Measurements from ENCODE around the gene FGF19. TPM values are rescaled to one million over a fixed set of nuclear protein-coding genes. Genes with fewer than 3 reads are reported as not detected.

The FGF19 gene
- total and polyA plus RNA-seq, 2 donors from 2014 or later = not detected

DNA sequence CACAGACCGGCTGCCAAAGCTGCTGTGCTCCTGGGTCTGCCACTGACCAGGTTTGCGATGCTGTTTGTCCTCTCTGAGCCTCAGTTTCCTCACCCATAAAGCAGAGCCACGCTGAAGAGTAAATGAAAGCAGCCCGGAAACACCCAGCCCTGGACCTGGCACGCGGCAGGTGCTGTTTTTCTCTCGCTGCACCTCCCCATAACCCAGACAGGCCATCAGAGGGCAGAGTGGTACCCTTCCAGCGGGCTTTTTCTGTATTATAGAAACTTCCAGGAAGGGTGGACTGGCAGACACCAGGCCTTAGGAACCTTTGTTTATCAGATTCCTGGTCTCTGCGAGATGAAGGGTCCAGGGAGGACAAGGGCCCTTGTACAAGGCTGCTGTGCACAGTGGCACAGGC, 17.9 kb upstream of the FGF19 start:
- Histone ChIP-seq H3K27ac (ENCODE audit: low read depth in 2 of 2, low read length in 2 of 2) (no peak overlapping the region), H3K27me3 (ENCODE audit: control insufficient read depth, insufficient read depth, low read length) (no peaks in the 10 kb centered on the region), H3K9me3 (ENCODE audit: control insufficient read depth in 2 of 3, insufficient read depth in 1 of 3, low read length in 3 of 3) (no peaks in the 10 kb centered on the region), H3K36me3 (ENCODE audit: control insufficient read depth in 2 of 3, insufficient read depth in 3 of 3, low read length in 3 of 3) (no peaks in the 10 kb centered on the region), H3K9ac (ENCODE audit: low read length in 3 of 3) (no peak overlapping the region), H3K4me3 (ENCODE audit: low read length in 3 of 3) (no peak overlapping the region), H3K4me1 (ENCODE audit: control insufficient read depth in 2 of 3, insufficient read depth in 2 of 3, low read depth in 1 of 3, low read length in 3 of 3) (no peaks in the 10 kb centered on the region)
- FAIRE-seq = no peak
- TF ChIP-seq, protein P1, sequence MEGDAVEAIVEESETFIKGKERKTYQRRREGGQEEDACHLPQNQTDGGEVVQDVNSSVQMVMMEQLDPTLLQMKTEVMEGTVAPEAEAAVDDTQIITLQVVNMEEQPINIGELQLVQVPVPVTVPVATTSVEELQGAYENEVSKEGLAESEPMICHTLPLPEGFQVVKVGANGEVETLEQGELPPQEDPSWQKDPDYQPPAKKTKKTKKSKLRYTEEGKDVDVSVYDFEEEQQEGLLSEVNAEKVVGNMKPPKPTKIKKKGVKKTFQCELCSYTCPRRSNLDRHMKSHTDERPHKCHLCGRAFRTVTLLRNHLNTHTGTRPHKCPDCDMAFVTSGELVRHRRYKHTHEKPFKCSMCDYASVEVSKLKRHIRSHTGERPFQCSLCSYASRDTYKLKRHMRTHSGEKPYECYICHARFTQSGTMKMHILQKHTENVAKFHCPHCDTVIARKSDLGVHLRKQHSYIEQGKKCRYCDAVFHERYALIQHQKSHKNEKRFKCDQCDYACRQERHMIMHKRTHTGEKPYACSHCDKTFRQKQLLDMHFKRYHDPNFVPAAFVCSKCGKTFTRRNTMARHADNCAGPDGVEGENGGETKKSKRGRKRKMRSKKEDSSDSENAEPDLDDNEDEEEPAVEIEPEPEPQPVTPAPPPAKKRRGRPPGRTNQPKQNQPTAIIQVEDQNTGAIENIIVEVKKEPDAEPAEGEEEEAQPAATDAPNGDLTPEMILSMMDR (IDR thresholded peaks at IDR 0.05; ENCODE audit: borderline replicate concordance, extremely low read depth, insufficient read depth) = peak; percentile 14
- intact Hi-C loops (cut with DNase I) = no loop called here
- peak in 1 of 5 donors; percentile 57 for DNase-seq

DNA sequence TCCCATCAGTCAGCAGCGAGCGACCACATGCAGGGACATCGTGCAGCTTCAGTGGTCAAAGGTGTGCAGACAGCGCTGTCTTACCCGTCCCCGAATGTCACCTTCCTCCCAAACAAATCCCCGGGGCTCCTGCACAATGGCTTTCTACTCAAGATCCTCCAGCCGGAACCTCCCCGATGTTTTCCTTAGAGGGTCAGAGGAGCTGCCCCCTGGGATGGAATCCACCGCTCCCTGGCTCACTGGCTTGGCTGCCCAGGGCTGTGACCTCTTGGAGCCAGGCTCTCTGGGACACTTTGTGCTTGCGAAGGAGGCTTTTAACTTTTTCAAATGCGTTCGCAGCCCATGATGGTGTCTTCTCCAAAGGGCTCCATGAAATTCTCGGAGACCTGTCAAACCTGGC, 17.3 kb upstream of the FGF19 start:
- no peak overlapping the region for H3K9ac ChIP-seq (ENCODE audit: low read length in 3 of 3)
- intact Hi-C loops (cut with DNase I) = no loop called here
- H3K36me3 ChIP-seq (ENCODE audit: control insufficient read depth in 2 of 3, insufficient read depth in 3 of 3, low read length in 3 of 3) = no peaks in the 10 kb centered on the region
- H3K4me3 ChIP-seq (ENCODE audit: low read length in 3 of 3) = no peak overlapping the region
- no peaks in the 10 kb centered on the region for H3K4me1 ChIP-seq (ENCODE audit: control insufficient read depth in 2 of 3, insufficient read depth in 2 of 3, low read depth in 1 of 3, low read length in 3 of 3)
- TF ChIP-seq, protein P1 (IDR thresholded peaks at IDR 0.05; ENCODE audit: borderline replicate concordance, extremely low read depth, insufficient read depth) = no peak
- H3K27me3 ChIP-seq (ENCODE audit: control insufficient read depth, insufficient read depth, low read length) = no peaks in the 10 kb centered on the region
- no peak overlapping the region for H3K27ac ChIP-seq (ENCODE audit: low read depth in 2 of 2, low read length in 2 of 2)
- no peaks in the 10 kb centered on the region for H3K9me3 ChIP-seq (ENCODE audit: control insufficient read depth in 2 of 3, insufficient read depth in 1 of 3, low read length in 3 of 3)
- no peak for FAIRE-seq
- peak in 3 of 5 donors; percentile 64 to 79 (median 76) for DNase-seq

DNA sequence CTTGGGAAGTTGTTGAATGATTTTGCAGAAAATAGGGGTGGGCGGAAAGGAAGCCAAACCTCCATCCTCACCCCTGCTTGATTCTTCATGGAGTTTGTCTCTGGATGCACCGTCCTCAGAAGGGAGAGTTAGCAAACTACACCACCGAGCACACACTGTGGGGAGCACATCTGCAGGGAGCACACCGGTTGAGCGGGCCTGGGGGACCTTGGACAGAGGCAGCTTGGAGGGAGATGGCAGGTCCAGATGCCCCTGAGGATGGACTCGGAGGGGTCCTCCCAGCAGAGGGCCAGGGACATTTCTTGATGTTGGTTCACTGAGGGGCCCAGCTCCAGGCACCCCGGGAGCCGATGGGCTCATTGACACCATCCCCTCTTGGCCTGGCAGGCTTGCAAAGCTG, 15.1 kb upstream of the FGF19 start:
- no peaks in the 10 kb centered on the region for H3K27me3 ChIP-seq (ENCODE audit: control insufficient read depth, insufficient read depth, low read length)
- intact Hi-C loops (cut with DNase I) = no loop called here
- TF ChIP-seq, protein P1 (IDR thresholded peaks at IDR 0.05; ENCODE audit: borderline replicate concordance, extremely low read depth, insufficient read depth) = no peak
- DNase-seq (no peak), FAIRE-seq (no peak)
- H3K4me3 ChIP-seq (ENCODE audit: low read length in 3 of 3) = no peak overlapping the region
- H3K9me3 ChIP-seq (ENCODE audit: control insufficient read depth in 2 of 3, insufficient read depth in 1 of 3, low read length in 3 of 3) = no peaks in the 10 kb centered on the region
- H3K36me3 ChIP-seq (ENCODE audit: control insufficient read depth in 2 of 3, insufficient read depth in 3 of 3, low read length in 3 of 3) = no peaks in the 10 kb centered on the region
- no peak overlapping the region for H3K27ac ChIP-seq (ENCODE audit: low read depth in 2 of 2, low read length in 2 of 2)
- H3K9ac ChIP-seq (ENCODE audit: low read length in 3 of 3) = no peak overlapping the region
- no peaks in the 10 kb centered on the region for H3K4me1 ChIP-seq (ENCODE audit: control insufficient read depth in 2 of 3, insufficient read depth in 2 of 3, low read depth in 1 of 3, low read length in 3 of 3)

DNA sequence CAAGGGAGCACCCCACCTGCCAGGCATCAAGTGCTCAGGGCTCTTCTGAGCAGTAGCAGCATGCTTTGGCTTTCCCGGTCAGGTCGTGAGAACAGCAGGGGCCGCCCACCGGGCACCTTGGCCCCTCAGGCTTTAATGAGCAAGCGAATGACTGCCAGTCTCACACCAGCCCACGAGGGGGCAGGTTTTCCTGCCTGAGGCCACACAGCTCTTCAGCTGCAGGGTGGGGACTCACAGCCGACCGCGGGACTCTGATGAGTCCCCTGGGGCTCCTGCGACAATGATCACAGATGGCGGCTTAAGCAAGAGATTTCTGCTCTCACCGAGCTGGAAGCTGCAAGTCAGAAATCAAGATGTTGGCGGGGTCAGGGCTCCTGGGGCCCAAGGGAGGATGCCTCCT, 14.3 kb upstream of the FGF19 start:
- Histone ChIP-seq H3K4me1 (ENCODE audit: control insufficient read depth in 2 of 3, insufficient read depth in 2 of 3, low read depth in 1 of 3, low read length in 3 of 3) (no peaks in the 10 kb centered on the region), H3K9me3 (ENCODE audit: control insufficient read depth in 2 of 3, insufficient read depth in 1 of 3, low read length in 3 of 3) (no peaks in the 10 kb centered on the region), H3K9ac (ENCODE audit: low read length in 3 of 3) (no peak overlapping the region), H3K36me3 (ENCODE audit: control insufficient read depth in 2 of 3, insufficient read depth in 3 of 3, low read length in 3 of 3) (no peaks in the 10 kb centered on the region), H3K4me3 (ENCODE audit: low read length in 3 of 3) (no peak overlapping the region), H3K27ac (ENCODE audit: low read depth in 2 of 2, low read length in 2 of 2) (no peak overlapping the region), H3K27me3 (ENCODE audit: control insufficient read depth, insufficient read depth, low read length) (no peaks in the 10 kb centered on the region)
- peak in 4 of 5 donors; percentile 78 to 81 (median 80) for DNase-seq
- TF ChIP-seq, protein P1 (IDR thresholded peaks at IDR 0.05; ENCODE audit: borderline replicate concordance, extremely low read depth, insufficient read depth) = no peak
- intact Hi-C loops (cut with DNase I) = no loop called here
- FAIRE-seq = no peak

Data from kidney (tissue), 14 donors.